T-helper 1 cell treated with Interleukin-12 subunit alpha and Interleukin-12 subunit beta and Interleukin-4 antibody, amounts not matched to agents 30 ng/mL and 1 ng/mL, for 36 hours (primary cell): ENCODE measurements around the gene IQCH. TPM values are rescaled to one million over a fixed set of nuclear protein-coding genes. Genes with fewer than 3 reads are reported as not detected.

Source experiments
- intact Hi-C: fragments of 100-400 bp; cut with micrococcal nuclease; formaldehyde crosslinking; loops from one replicate; pipeline ENCODE4 v1.15.1; 2024
- total RNA-seq: library from RNA; stranded (reverse); gene quantifications from 2 replicates; pipeline ENCODE4 v1.2.3, GENCODE V29; 2022

The IQCH gene
- total RNA-seq, 1 donor from 2014 or later: 0.47 TPM

DNA sequence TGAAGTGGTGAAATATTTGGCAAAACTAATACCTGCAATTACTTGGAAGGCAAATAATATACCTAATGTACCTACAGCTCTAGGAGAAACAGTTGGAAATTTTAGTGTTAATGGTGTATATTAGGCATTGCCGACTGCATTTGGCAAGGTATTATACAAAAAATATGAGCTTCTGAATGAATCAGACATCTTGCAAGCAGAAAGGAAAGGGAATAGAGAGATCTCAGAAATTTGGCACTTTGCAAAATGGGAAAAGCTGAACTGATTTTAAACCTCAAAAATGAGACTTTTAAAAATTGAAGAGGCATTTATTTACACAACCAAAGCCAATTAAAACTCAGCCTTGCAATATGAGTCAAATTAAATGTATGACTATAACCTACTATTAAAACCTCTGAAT lies 226.2 kb downstream of the IQCH start:
- intact Hi-C loops: no loop called here

GRCh38 chr15:67481680-67482079 lies 227.1 kb downstream of the IQCH start:
- intact Hi-C loops: no loop called here

DNA sequence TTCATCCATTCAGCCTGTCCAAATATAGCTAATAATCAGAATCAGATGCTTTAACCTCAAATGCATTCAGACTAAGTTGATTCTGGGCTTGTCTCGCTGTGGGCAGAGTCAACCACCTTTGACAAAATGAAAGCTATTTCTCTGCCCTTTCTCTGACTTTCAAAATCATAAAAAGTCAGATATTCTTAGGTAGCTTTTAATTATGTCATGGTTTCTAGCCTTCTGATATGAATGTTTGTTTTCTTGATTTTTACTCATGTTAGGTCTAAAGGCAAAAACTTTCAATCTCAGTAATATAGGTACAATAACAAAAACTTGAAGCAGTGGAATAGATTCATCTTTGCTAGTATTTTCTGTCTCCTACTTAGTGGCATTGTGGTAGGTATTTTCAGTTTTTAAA lies 241.0 kb downstream of the IQCH start:
- intact Hi-C loops: no loop called here

- intact Hi-C loops: loop anchor here (1.0 kb wide), 1 partner anchor 335 kb away; no protein-coding TSS in a partner anchor
These were observed 246.7 kb downstream of the IQCH start for GRCh38 chr15:67501177-67501835.

- intact Hi-C loops: loop anchor here (1.0 kb wide), 1 partner anchor 334 kb away; no protein-coding TSS in a partner anchor
These were observed 247.4 kb downstream of the IQCH start for GRCh38 chr15:67501836-67502461.

- intact Hi-C loops: no loop called here
These were observed 249.5 kb downstream of the IQCH start for GRCh38 chr15:67504056-67504455.

DNA sequence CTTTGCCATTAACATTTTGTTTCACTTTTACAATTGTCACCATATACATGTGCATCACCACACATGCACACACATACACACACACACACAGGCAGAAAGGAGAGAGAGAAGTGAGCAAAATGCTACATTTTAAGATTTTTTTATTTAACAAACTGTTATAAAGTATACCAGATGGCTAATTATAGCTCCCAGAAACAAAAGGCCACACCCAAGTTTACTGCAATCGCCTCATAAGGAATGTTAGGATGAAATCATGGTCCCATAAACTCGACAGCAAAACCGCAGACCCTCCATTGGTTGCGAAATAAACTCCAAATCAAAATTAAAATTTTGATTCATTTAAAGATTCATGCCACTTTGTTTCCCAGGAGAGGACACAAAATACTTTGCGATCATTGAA lies 250.2 kb downstream of the IQCH start:
- intact Hi-C loops: no loop called here

GRCh38 chr15:67505675-67506572 lies 251.3 kb downstream of the IQCH start:
- intact Hi-C loops: no loop called here

DNA sequence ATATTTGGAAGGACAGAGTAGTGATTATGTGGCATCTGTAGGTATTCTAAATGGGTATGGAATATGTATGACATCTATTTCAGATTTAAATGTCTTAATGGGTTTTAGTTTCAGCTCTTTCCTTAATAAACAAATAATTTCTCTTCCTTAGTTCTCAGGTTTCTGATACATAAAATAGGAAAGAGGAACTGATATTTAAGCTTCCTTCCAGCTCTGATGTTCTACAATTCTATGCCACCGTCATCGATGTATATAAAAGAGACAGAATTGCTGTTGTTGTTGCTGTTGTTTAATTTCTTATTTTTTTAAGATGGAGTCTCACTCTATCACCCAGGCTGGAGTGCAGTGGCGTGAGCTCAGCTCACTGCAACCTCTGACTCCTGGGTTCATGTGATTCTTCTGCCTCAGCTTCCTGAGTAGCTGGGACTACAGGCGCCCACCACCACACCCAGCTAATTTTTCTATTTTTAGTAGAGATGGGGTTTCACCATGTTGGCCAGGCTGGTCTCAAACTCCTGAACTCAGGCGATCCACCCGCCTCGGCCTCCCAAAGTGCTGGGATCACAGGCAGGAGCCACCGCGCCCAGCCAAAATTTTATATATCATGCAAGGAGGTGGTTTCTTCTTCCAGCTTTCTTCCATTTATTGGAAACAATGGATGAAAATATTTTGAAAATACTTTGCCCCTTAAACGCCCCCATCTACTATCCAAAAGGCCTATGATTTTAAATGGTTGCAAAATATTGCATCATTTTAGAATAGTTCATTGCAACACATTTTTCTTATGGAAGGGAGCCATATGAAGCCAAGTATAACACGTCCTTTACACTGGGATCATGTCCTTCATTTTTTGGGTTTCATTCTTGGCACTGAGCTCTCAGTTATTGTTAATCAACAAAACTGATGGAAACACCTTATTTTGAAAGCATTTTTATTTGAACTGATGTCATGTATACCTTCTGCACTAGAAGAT lies 252.5 kb downstream of the IQCH start:
- intact Hi-C loops: no loop called here

GRCh38 chr15:67508407-67508806 lies 253.8 kb downstream of the IQCH start:
- intact Hi-C loops: no loop called here

- intact Hi-C loops: no loop called here
These were observed 255.3 kb downstream of the IQCH start for GRCh38 chr15:67509918-67510317.

- intact Hi-C loops: no loop called here
These were observed 256.1 kb downstream of the IQCH start for GRCh38 chr15:67510597-67511190.

GRCh38 chr15:67511606-67512005 lies 257.0 kb downstream of the IQCH start:
- intact Hi-C loops: no loop called here

DNA sequence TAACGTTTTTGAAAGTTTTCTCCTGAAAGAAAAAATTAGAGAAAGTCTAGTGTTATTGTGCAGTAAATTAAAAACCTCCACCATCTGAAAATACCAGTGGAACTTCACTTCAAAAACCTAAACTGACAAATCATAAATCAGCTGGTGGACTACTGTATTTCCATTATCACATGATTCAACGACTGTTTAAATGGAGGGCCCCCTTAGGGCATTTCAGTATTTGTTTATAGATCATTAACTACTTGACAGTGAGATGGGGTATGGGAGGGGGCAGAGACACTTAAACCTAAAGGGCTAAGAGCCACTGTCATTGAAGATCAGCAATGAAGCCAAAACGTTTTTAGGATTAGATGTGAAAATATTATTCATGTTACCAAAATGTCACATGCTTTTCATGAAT lies 257.6 kb downstream of the IQCH start:
- intact Hi-C loops: no loop called here

GRCh38 chr15:67512933-67513714 lies 258.5 kb downstream of the IQCH start:
- intact Hi-C loops: no loop called here

- intact Hi-C loops: no loop called here
These were observed 260.5 kb downstream of the IQCH start for GRCh38 chr15:67515090-67515489.

DNA sequence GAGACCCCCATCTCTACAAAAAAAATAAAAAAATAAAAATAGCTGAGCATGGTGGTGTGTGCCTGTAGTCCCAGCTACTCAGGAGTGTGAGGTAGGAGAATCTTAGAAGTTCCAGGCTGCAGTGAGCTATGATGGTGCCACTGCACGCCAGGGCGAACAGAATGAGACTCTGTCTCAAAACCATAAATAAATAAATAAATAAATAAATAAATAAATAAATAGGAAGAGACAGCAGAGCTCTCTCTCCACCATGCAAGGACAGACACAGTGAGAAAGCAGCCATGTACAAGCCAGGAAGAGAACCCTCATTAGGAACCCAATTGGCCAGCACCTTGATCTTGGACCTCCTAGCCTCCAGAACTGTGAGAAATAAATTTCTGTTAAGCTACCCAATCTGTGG lies 261.0 kb downstream of the IQCH start:
- intact Hi-C loops: no loop called here

- intact Hi-C loops: loop anchor here (1.0 to 5.0 kb wide), 7 partner anchors 22 to 818 kb away; partner anchors contain the start of genes MAP2K5, PIAS1, RNU6-1 and SMAD6
These were observed 265.9 kb downstream of the IQCH start for GRCh38 chr15:67520321-67521028.
